Tibial artery (tissue), 4 donors: Measurements from ENCODE around the gene RIN3.

Experiments
- DNase-seq, 2 donors: peaks; one replicate each; pipeline ENCODE4 v3.0.0-alpha.2; 2019
- H3K27ac ChIP-seq, 2 donors: fragments of 200-600 bp; sonication (generic) in 1 of 2; 1 replicate in 1 of 2; 2 replicates in 1 of 2; pipeline ENCODE4 v1.5.1; 2018 to 2019; ENCODE audit warnings: mild to moderate bottlenecking in 1 of 2
- H3K27me3 ChIP-seq, 2 donors: fragments of 200-600 bp; sonication (generic) in 1 of 2; one replicate each; pipeline versions ENCODE4 v1.5.1 to v1.6.0; 2016 to 2019
- H3K36me3 ChIP-seq, 3 donors: fragments of 200-600 bp; sonication (generic) in 2 of 3; one replicate each; pipeline ENCODE4 v1.5.1; 2016 to 2019; ENCODE audit warnings: mild to moderate bottlenecking in 2 of 3
- H3K4me1 ChIP-seq, 4 donors: fragments of 200-600 bp; sonication (generic) in 2 of 4; 1 replicate in 3 of 4; 2 replicates in 1 of 4; pipeline ENCODE4 v1.5.1; 2016 to 2019
- H3K4me3 ChIP-seq, 2 donors: fragments of 200-600 bp; sonication (generic) in 1 of 2; 1 replicate in 1 of 2; 2 replicates in 1 of 2; pipeline ENCODE4 v1.5.1; 2018 to 2019; ENCODE audit warnings: mild to moderate bottlenecking in 2 of 2
- H3K9me3 ChIP-seq, 3 donors: fragments of 200-600 bp; sonication (generic) in 1 of 3; one replicate each; pipeline ENCODE4 v1.5.1; 2016 to 2019
- intact Hi-C: fragments of 100-400 bp; cut with DNase I; formaldehyde crosslinking; loops from one replicate; pipeline ENCODE4 v1.15.0; 2023; ENCODE audit warnings: low total_unique reads
- TF ChIP-seq, protein P1 (sequence below), 2 experiments: fragments of 200-600 bp in 1 of 2; fragments of 450-650 bp in 1 of 2; IDR thresholded peaks; one replicate each; pipeline ENCODE4 v1.5.1; 2017 to 2019; ENCODE audit warnings: antibody characterized with exemption in 2 of 2, mild to moderate bottlenecking in 1 of 2, moderate library complexity in 1 of 2

RIN3 gene

DNA sequence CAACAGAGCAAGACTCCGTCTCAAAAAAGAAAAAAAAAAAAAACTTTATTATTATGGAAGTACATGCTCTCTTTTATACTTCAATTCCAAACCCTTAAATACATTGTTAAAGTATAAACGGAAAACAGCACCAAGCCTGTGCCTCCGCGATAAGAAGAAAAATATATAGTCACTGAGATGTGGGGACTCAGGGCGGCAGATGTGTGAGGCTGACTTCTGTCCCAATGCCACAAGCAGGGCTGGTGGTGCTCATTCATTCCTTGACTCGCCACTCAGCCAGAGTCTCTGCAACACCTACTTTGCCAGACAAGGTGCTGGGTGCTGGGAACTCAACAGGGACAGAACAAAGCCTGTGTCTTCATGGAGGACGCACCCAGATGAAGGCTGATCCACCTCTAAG, 221.0 kb downstream of the RIN3 start:
- intact Hi-C loops, result no loop called here
- Histone ChIP-seq H3K9me3 (no peaks in the 10 kb centered on the region), H3K27ac (no peak overlapping the region), H3K4me1 (peaks cover 0 to 9% (median 2%) of the 10 kb centered on the region in 4 donors), H3K27me3 (no peaks in the 10 kb centered on the region), H3K4me3 (no peak overlapping the region), H3K36me3 (peaks cover 18 to 32% (median 23%) of the 10 kb centered on the region in 3 donors)
- DNase-seq, result no peak
- TF ChIP-seq, protein P1, sequence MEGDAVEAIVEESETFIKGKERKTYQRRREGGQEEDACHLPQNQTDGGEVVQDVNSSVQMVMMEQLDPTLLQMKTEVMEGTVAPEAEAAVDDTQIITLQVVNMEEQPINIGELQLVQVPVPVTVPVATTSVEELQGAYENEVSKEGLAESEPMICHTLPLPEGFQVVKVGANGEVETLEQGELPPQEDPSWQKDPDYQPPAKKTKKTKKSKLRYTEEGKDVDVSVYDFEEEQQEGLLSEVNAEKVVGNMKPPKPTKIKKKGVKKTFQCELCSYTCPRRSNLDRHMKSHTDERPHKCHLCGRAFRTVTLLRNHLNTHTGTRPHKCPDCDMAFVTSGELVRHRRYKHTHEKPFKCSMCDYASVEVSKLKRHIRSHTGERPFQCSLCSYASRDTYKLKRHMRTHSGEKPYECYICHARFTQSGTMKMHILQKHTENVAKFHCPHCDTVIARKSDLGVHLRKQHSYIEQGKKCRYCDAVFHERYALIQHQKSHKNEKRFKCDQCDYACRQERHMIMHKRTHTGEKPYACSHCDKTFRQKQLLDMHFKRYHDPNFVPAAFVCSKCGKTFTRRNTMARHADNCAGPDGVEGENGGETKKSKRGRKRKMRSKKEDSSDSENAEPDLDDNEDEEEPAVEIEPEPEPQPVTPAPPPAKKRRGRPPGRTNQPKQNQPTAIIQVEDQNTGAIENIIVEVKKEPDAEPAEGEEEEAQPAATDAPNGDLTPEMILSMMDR (IDR thresholded peaks at IDR 0.05), result no peak

DNA sequence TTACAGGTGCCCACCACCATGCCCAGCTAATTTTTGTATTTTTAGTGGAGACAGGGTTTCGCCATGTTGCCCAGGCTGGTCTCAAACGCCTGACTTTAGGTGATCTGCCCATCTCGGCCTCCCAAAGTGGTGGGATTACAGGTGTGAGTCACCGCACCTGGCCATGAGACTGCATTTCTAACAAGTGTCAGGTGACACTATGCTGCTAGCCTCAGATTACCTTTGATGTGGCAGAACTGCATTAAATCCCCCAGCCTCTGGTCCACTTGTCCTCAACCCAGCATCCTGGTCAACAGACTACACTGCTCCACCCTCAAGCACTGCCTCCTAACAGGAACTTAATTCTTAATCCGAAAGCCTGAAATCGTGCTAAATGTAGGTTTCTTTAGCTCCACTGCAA, 221.8 kb downstream of the RIN3 start:
- H3K36me3 ChIP-seq, result peaks cover 18 to 30% (median 28%) of the 10 kb centered on the region in 3 donors
- TF ChIP-seq, protein P1 (IDR thresholded peaks at IDR 0.05), result no peak
- no peak overlapping the region for H3K27ac ChIP-seq
- H3K4me1 ChIP-seq, result peaks cover 0 to 9% (median 2%) of the 10 kb centered on the region in 4 donors
- H3K9me3 ChIP-seq, result no peaks in the 10 kb centered on the region
- intact Hi-C loops, result no loop called here
- no peak for DNase-seq
- H3K4me3 ChIP-seq, result no peak overlapping the region
- no peaks in the 10 kb centered on the region for H3K27me3 ChIP-seq

DNA sequence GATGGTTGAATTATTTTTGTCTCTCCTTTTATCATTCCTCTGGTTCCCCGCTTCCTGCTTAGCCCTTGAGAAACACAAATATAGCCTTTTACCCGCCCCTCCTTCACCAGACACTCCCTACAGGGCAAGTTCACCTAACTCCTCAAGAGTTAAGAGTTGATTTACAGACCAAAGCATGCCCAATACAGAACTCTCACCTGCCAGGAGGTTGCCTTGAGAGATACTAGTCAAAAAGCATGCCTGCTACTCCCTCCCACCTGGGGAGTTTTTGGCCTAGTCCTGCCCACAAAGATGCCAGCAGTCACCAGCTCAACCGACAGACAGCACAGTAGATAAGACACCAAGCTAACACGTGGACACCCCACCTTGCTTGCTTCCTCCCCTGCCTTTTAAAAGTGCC, 223.6 kb downstream of the RIN3 start:
- Histone ChIP-seq H3K4me1 (peaks cover 0 to 9% (median 2%) of the 10 kb centered on the region in 4 donors), H3K9me3 (no peaks in the 10 kb centered on the region), H3K27ac (no peak overlapping the region), H3K36me3 (peaks cover 7 to 26% (median 23%) of the 10 kb centered on the region in 3 donors), H3K4me3 (no peak overlapping the region), H3K27me3 (no peaks in the 10 kb centered on the region)
- TF ChIP-seq, protein P1 (IDR thresholded peaks at IDR 0.05), result no peak
- intact Hi-C loops, result no loop called here
- DNase-seq, result no peak

DNA sequence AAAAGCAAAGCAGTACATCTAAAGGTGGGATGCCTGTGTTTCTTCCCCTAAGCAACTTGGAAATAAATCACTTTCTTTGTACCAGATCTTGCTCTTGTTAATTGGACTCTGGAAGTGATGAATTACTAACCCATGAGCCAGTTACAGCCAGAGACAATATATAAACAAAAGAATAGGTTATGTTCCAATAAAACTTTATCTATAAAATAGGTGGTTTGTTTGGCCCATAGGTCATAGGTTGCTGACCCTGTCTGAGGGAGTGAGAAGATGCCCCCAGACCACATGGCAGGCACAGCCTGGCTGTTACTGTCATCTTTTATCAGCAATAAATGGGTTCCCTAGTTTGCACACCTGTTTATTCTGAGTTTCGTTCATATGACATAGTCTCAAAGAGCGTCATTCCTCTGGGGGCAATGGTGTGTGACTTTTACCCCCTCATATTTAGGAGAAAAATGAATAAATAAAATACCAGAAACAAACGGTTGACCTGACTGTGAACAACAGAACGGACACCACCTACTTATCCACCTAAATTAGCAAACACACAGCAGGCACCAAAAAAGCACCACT, 224.1 kb downstream of the RIN3 start:
- H3K9me3 ChIP-seq, result no peaks in the 10 kb centered on the region
- intact Hi-C loops, result no loop called here
- TF ChIP-seq, protein P1 (IDR thresholded peaks at IDR 0.05), result no peak
- DNase-seq, result no peak
- no peak overlapping the region for H3K4me3 ChIP-seq
- H3K36me3 ChIP-seq, result peaks cover 2 to 27% (median 23%) of the 10 kb centered on the region in 3 donors
- H3K27me3 ChIP-seq, result no peaks in the 10 kb centered on the region
- no peak overlapping the region for H3K27ac ChIP-seq
- H3K4me1 ChIP-seq, result peaks cover 0 to 9% (median 2%) of the 10 kb centered on the region in 4 donors
